Testis (tissue), 3 donors: ENCODE results near the gene NUP93. TPM values are rescaled to one million over a fixed set of nuclear protein-coding genes. Genes with fewer than 3 reads are reported as not detected.

Source experiments
- DNase-seq: peaks from one replicate; pipeline ENCODE4 v3.0.0-alpha.2; 2019
- H3K27ac ChIP-seq, 2 donors: fragments of 200-600 bp; sonication (generic); one replicate each; pipeline ENCODE4 v1.5.1; 2019
- H3K27me3 ChIP-seq: fragments of 200-600 bp; sonication (generic); one replicate; pipeline ENCODE4 v1.5.1; 2019
- H3K36me3 ChIP-seq: fragments of 200-600 bp; sonication (generic); one replicate; pipeline ENCODE4 v1.5.1; 2017; ENCODE audit warnings: low read depth; ENCODE audit errors: missing control alignments
- H3K4me1 ChIP-seq: fragments of 200-600 bp; sonication (generic); one replicate; pipeline ENCODE4 v1.5.1; 2019
- H3K4me3 ChIP-seq, 2 donors: fragments of 200-600 bp; sonication (generic); one replicate each; pipeline ENCODE4 v1.5.1; 2017 to 2019
- H3K9me3 ChIP-seq: fragments of 200-600 bp; sonication (generic); one replicate; pipeline ENCODE4 v1.5.1; 2017
- POLR2A ChIP-seq: fragments of 450-650 bp; IDR thresholded peaks from one replicate; pipeline ENCODE4 v1.6.1; 2017; ENCODE audit warnings: antibody characterized with exemption, mild to moderate bottlenecking, moderate library complexity
- WGBS, 2 donors: methylation state at CpG; one replicate each; pipeline ENCODE4 v1.1.5; 2018; 5-methylcytosine and 5-hydroxymethylcytosine counted together
- intact Hi-C: fragments of 100-400 bp; cut with DNase I; formaldehyde crosslinking; loops from one replicate; pipeline ENCODE4 v1.15.1; 2023; ENCODE audit warnings: low total_unique reads
- polyA plus RNA-seq: library from polyadenylated mRNA; stranded (reverse); fragments of 350-450 nt; fragmentation: Illumina TruSeq; extraction: RNeasy Lipid Tissue Mini Kit (QIAGEN cat#74804); gene quantifications from one replicate; pipeline ENCODE4 v1.2.3, GENCODE V29; 2014; ENCODE audit warnings: low read depth, low replicate concordance; ENCODE audit not compliant: insufficient read depth
- total RNA-seq, 2 donors: library from RNA; depleted of rRNA; stranded (reverse); fragments of >200 nt; gene quantifications; one replicate each; pipeline ENCODE4 v1.2.3, GENCODE V29; 2016
- TF ChIP-seq, protein P1 (sequence below), 3 experiments: fragments of 450-650 bp in 2 of 3; fragments of 200-600 bp in 1 of 3; sonication (generic) in 1 of 3; IDR thresholded peaks; one replicate each; pipeline ENCODE4 v1.5.1; 2016 to 2019; ENCODE audit warnings: antibody characterized with exemption in 3 of 3, mild to moderate bottlenecking in 2 of 3, moderate library complexity in 1 of 3

Gene NUP93
- total and polyA plus RNA-seq, 3 donors from 2014 or later, result 94.2 to 147 (median 102) TPM

DNA sequence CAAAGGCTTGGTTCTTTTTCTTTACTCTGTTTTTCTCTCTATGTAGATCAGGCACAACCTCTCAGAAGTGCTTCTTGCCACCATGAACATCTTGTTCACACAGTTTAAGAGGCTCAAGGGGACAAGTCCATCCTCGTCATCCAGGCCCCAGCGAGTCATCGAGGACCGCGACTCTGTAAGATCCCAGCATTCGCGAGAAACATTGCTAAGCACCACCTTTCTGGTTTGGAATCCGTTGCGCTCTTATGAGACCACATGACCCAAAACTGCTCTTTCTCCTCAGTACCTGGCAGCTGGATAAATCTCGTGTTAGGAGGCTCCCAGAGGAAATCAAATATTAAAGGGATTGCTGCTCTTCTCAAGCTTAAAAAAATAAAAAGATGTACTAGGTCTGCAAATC lies 111.7 kb downstream of the NUP93 start:
- intact Hi-C loops, result loop anchor here (10.0 kb wide), 1 partner anchor 117 kb away; no protein-coding TSS in a partner anchor
- Histone ChIP-seq H3K27me3 (no peaks in the 10 kb centered on the region), H3K9me3 (no peaks in the 10 kb centered on the region), H3K4me1 (no peaks in the 10 kb centered on the region), H3K36me3 (no peaks in the 10 kb centered on the region), H3K4me3 (no peak overlapping the region), H3K27ac (no peak overlapping the region)
- TF ChIP-seq, protein P1, sequence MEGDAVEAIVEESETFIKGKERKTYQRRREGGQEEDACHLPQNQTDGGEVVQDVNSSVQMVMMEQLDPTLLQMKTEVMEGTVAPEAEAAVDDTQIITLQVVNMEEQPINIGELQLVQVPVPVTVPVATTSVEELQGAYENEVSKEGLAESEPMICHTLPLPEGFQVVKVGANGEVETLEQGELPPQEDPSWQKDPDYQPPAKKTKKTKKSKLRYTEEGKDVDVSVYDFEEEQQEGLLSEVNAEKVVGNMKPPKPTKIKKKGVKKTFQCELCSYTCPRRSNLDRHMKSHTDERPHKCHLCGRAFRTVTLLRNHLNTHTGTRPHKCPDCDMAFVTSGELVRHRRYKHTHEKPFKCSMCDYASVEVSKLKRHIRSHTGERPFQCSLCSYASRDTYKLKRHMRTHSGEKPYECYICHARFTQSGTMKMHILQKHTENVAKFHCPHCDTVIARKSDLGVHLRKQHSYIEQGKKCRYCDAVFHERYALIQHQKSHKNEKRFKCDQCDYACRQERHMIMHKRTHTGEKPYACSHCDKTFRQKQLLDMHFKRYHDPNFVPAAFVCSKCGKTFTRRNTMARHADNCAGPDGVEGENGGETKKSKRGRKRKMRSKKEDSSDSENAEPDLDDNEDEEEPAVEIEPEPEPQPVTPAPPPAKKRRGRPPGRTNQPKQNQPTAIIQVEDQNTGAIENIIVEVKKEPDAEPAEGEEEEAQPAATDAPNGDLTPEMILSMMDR (IDR thresholded peaks at IDR 0.05), result no peak
- TF ChIP-seq POLR2A, result no peak
- DNase-seq, result no peak
- WGBS, 2 donors, result 94 to 96% methylated on average over 10 of the region's 10 CpGs

DNA sequence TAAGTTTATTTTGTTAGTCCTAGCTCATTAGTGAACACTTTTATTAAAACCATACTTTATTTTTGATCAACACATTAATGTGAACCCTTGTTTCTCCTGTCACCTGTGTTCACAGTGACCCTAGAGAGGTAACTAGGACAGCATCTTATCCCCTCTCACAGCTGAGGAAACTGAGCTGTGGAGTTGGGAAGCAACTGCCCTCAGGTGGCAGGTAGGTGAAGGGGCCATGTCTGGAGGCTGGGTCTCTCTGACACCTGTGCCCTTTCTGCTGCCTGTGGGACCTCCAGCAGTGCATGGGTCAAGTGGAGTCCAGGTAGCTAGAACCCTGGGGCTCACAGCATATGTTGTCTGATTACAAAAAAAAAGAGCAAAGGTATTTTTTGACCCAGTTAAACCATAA lies 112.2 kb downstream of the NUP93 start:
- no peak for DNase-seq
- Histone ChIP-seq H3K4me1 (peaks cover 5% of the 10 kb centered on the region), H3K9me3 (no peaks in the 10 kb centered on the region), H3K27ac (no peak overlapping the region), H3K27me3 (no peaks in the 10 kb centered on the region), H3K36me3 (no peaks in the 10 kb centered on the region), H3K4me3 (no peak overlapping the region)
- intact Hi-C loops, result loop anchor here (10.0 kb wide), 1 partner anchor 117 kb away; no protein-coding TSS in a partner anchor
- TF ChIP-seq POLR2A, result no peak
- TF ChIP-seq, protein P1 (IDR thresholded peaks at IDR 0.05), result no peak

DNA sequence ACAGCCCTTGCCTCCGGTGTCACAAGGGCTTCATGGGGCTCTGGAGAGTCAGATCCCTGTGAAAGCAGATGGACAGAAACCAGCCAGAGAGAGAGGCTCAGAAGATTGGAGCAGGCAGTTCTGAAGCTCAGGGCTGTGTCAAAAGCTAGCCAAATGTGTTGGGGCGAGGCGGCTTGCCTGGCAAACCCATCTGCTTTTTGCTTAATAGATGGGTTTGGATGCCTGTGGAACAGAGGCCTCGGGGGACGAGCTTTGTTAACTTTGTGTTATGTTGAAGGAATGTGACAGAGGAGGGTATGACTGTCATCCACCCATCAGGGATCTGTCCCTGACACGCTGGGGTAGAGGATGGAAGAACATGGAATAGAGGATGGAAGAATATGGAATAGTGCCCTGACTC lies 114.1 kb downstream of the NUP93 start:
- Histone ChIP-seq H3K27me3 (no peaks in the 10 kb centered on the region), H3K27ac (no peak overlapping the region), H3K36me3 (no peaks in the 10 kb centered on the region), H3K4me3 (no peak overlapping the region), H3K4me1 (peaks cover 21% of the 10 kb centered on the region), H3K9me3 (no peaks in the 10 kb centered on the region)
- TF ChIP-seq, protein P1 (IDR thresholded peaks at IDR 0.05), result no peak
- no peak for TF ChIP-seq POLR2A
- WGBS, 2 donors, result 95 to 96% methylated on average over 6 of the region's 6 CpGs
- DNase-seq, result no peak
- intact Hi-C loops, result loop anchor here (10.0 kb wide), 1 partner anchor 119 kb away; no protein-coding TSS in a partner anchor

DNA sequence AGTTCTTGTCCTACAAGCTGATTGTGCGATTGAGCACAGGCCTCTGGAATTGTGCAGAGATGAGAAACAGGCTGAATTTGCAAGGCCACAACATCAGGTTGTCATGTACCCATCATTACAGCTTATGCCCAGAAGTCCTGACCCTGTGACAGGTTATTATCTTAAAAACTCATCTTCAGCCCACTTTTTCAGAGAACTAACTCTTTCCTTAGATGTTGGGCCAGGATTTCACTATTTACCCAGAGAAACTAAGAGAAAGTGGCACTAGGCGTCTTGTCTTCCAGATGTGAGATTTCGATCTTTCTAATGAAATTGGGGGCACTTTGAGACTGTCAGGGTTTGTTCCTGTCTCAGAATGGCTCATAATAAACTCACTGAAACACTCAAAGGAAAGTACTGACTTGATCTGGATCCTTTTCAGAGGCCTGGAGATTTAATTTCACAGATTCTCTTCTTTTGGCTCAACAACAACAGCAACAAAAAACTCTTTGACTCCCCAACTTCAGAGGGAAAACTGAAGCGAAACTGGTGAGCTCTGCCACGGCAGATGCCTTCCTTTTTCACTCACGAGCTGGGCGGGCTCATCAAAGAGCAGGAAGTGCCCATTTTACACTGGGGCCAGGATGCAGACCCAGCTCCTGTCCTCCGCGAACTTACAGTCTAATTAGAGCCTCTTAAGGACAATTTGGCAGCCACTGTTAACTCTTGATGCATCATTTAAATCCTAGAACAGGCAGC lies 117.4 kb downstream of the NUP93 start:
- Histone ChIP-seq H3K4me1 (peaks cover 25% of the 10 kb centered on the region), H3K27ac (peak overlapping the region; percentile 9 to 74), H3K4me3 (no peak overlapping the region), H3K9me3 (no peaks in the 10 kb centered on the region), H3K27me3 (no peaks in the 10 kb centered on the region), H3K36me3 (no peaks in the 10 kb centered on the region)
- WGBS, 2 donors, result 44 to 47% methylated on average over 9 of the region's 9 CpGs
- no peak for DNase-seq
- TF ChIP-seq, protein P1 (IDR thresholded peaks at IDR 0.05), result no peak
- no peak for TF ChIP-seq POLR2A
- intact Hi-C loops, result loop anchor here (10.0 kb wide), 1 partner anchor 123 kb away; no protein-coding TSS in a partner anchor
